ENCODE data around the gene OR5AC2. TPM values are rescaled to one million over a fixed set of nuclear protein-coding genes. Genes with fewer than 3 reads are reported as not detected.

OR5AC2 gene
- total and polyA plus RNA-seq, 9 donors: not detected

DNA sequence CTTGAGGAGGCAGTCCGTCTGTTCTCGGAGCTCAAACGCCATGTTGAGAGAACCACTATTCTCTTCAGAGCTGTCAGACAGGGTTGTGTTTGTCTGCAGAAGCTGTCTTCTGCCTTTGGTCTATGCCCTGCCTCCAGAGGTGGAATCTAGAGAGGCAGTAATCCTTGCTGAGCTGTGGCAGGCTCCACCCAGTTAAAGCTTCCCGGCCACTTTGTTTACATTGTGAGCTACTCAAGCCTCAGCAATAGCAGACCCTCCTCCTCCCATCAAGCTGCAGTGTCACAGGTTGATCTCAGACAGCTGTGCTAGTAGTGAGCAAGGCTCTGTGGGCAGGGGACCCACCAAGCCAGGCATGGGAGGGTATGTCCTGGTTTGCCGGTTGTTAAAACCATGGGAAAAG, 8.9 kb downstream of the OR5AC2 start:
- intact Hi-C loops (cut with DNase I): no loop called here
- Histone ChIP-seq H3K36me3 (no peaks in the 10 kb centered on the region), H3K4me1 (ENCODE audit: insufficient read depth) (no peaks in the 10 kb centered on the region), H3K4me3 (no peak overlapping the region), H3K27ac (no peak overlapping the region), H3K9me3 (no peaks in the 10 kb centered on the region), H3K27me3 (no peaks in the 10 kb centered on the region)
- 70 to 71% (median 71%) methylated on average over 5 of the region's 5 CpGs for WGBS, 3 donors
- DNase-seq: no peak
- TF ChIP-seq POLR2A (IDR thresholded peaks at IDR 0.05) (no peak), EP300 (IDR thresholded peaks at IDR 0.05) (no peak)
- TF ChIP-seq, protein P1, sequence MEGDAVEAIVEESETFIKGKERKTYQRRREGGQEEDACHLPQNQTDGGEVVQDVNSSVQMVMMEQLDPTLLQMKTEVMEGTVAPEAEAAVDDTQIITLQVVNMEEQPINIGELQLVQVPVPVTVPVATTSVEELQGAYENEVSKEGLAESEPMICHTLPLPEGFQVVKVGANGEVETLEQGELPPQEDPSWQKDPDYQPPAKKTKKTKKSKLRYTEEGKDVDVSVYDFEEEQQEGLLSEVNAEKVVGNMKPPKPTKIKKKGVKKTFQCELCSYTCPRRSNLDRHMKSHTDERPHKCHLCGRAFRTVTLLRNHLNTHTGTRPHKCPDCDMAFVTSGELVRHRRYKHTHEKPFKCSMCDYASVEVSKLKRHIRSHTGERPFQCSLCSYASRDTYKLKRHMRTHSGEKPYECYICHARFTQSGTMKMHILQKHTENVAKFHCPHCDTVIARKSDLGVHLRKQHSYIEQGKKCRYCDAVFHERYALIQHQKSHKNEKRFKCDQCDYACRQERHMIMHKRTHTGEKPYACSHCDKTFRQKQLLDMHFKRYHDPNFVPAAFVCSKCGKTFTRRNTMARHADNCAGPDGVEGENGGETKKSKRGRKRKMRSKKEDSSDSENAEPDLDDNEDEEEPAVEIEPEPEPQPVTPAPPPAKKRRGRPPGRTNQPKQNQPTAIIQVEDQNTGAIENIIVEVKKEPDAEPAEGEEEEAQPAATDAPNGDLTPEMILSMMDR (IDR thresholded peaks at IDR 0.05): no peak

DNA sequence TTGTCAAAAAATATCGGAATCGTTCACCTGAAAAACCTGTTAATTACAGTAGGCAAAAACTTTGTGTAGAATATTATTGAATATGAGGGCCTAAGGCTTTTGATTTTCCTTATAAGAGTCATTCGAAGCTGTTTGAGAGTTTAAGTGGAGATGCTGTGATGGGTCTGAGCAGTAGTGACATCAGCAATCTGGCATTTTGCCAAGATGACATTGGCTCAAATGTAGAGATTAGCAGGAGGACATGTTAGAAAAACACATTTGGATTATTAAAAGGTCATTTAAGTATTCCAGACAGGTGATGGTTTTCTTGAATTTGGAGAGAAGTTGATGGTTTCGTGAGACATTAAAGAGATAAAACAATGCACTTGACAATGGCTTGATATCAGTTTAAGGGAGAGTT, 12.9 kb downstream of the OR5AC2 start:
- Histone ChIP-seq H3K4me3 (no peak overlapping the region), H3K27ac (no peak overlapping the region), H3K27me3 (no peaks in the 10 kb centered on the region), H3K36me3 (no peaks in the 10 kb centered on the region), H3K4me1 (ENCODE audit: insufficient read depth) (no peaks in the 10 kb centered on the region), H3K9me3 (no peaks in the 10 kb centered on the region)
- intact Hi-C loops (cut with DNase I): no loop called here
- DNase-seq: no peak
- WGBS, 3 donors: 79 to 80% (median 79%) methylated on average over 4 of the region's 4 CpGs
- no peak for TF ChIP-seq EP300 (IDR thresholded peaks at IDR 0.05)
- TF ChIP-seq, protein P1 (IDR thresholded peaks at IDR 0.05): no peak

DNA sequence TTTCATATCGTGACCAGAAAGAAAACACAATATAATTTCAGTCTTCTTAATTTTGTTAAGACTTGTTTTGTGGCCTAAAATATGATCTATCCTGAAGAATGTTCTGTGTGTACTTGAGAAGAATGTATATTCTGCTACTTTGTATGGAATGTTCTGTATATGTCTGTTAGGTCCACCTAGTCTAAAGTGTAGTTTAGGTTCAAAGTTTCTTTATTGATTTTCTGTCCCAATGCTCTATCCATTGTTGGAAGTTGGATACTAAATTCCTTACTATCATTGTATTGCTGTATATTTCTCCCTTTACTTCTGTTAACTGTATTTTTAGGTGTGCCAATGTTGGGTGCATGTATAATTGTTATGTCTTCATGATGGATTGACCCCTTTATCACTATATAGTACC, 21.2 kb downstream of the OR5AC2 start:
- WGBS, 3 donors: 30 to 38% (median 36%) methylated on average over 1 of the region's 1 CpG
- Histone ChIP-seq H3K27me3 (no peaks in the 10 kb centered on the region), H3K36me3 (no peaks in the 10 kb centered on the region), H3K4me3 (no peak overlapping the region), H3K4me1 (ENCODE audit: insufficient read depth) (no peaks in the 10 kb centered on the region), H3K27ac (no peak overlapping the region), H3K9me3 (no peaks in the 10 kb centered on the region)
- intact Hi-C loops (cut with DNase I): no loop called here
- no peak for DNase-seq
- TF ChIP-seq EP300 (IDR thresholded peaks at IDR 0.05): no peak
- TF ChIP-seq, protein P1 (IDR thresholded peaks at IDR 0.05): no peak
- TF ChIP-seq POLR2A (IDR thresholded peaks at IDR 0.05): no peak

- Histone ChIP-seq H3K9me3 (no peaks in the 10 kb centered on the region), H3K4me1 (ENCODE audit: insufficient read depth) (no peaks in the 10 kb centered on the region), H3K4me3 (no peak overlapping the region), H3K36me3 (no peaks in the 10 kb centered on the region), H3K27me3 (no peaks in the 10 kb centered on the region), H3K27ac (no peak overlapping the region)
- no peak for DNase-seq
- TF ChIP-seq EP300 (IDR thresholded peaks at IDR 0.05): no peak
- no peak for TF ChIP-seq POLR2A (IDR thresholded peaks at IDR 0.05)
- TF ChIP-seq, protein P1 (IDR thresholded peaks at IDR 0.05): no peak
- intact Hi-C loops (cut with DNase I): no loop called here
- 76 to 93% (median 86%) methylated on average over 4 of the region's 4 CpGs for WGBS, 3 donors
Measured at GRCh38 chr3:98109807-98110549, 23.0 kb downstream of the OR5AC2 start.

Data from ovary (tissue), 9 donors.